Lower lobe of right lung (tissue), 2 donors: ENCODE data around the gene PLIN4. TPM values are rescaled to one million over a fixed set of nuclear protein-coding genes. Genes with fewer than 3 reads are reported as not detected.

Source experiments
- ATAC-seq, 2 donors: fragments of 200-7000 bp; cut with Tn5 transposase; one replicate each; pipeline ENCODE4 v1.9.1; 2020 to 2022; ENCODE audit warnings: mild to moderate bottlenecking in 2 of 2, moderate library complexity in 2 of 2
- DNase-seq: peaks from one replicate; pipeline ENCODE4 v3.0.0-alpha.2; 2020
- H3K27ac ChIP-seq: fragments of 200-600 bp; one replicate; pipeline ENCODE4 v1.8.0; 2022
- H3K27me3 ChIP-seq: fragments of 200-600 bp; one replicate; pipeline ENCODE4 v1.8.0; 2022; ENCODE audit warnings: low read depth
- H3K36me3 ChIP-seq: fragments of 200-600 bp; one replicate; pipeline ENCODE4 v1.8.0; 2022; ENCODE audit warnings: mild to moderate bottlenecking
- H3K4me1 ChIP-seq: fragments of 200-600 bp; one replicate; pipeline ENCODE4 v1.8.0; 2022
- H3K4me3 ChIP-seq: fragments of 200-600 bp; one replicate; pipeline ENCODE4 v1.8.0; 2022; ENCODE audit warnings: mild to moderate bottlenecking
- H3K9me3 ChIP-seq: fragments of 200-600 bp; one replicate; pipeline ENCODE4 v1.8.0; 2022
- CTCF ChIP-seq: fragments of 200-600 bp; IDR thresholded peaks from one replicate; pipeline ENCODE4 v1.8.0; 2022; ENCODE audit warnings: antibody characterized with exemption, mild to moderate bottlenecking
- intact Hi-C: fragments of 100-400 bp; cut with DNase I; formaldehyde crosslinking; loops from one replicate; pipeline ENCODE4 v1.11.0; 2022
- total RNA-seq: library from RNA; stranded (reverse); fragmentation: NEBNext Ultra II Directional; extraction: Animal tissue kit (Norgen Biotek cat#: 25700); gene quantifications from one replicate; pipeline ENCODE4 v1.2.1, GENCODE V29; 2021
- donor health status: DM: no; HTN: yes; CAD: no; lungs with severe emphysema.

The PLIN4 gene
- total RNA-seq, 1 donor from 2014 or later: 4.6 TPM

GRCh38 chr19:4500841-4501591 is 17.3 kb downstream of the PLIN4 start:
- Histone ChIP-seq H3K9me3 (no peaks in the 10 kb centered on the region), H3K27ac (no peak overlapping the region), H3K36me3 (peaks cover 77% of the 10 kb centered on the region), H3K4me1 (no peaks in the 10 kb centered on the region), H3K27me3 (no peaks in the 10 kb centered on the region), H3K4me3 (no peak overlapping the region)
- intact Hi-C loops: no loop called here
- DNase-seq: no peak
- no peak for TF ChIP-seq CTCF
- ATAC-seq: no peak

- Histone ChIP-seq H3K4me3 (no peak overlapping the region), H3K27me3 (no peaks in the 10 kb centered on the region), H3K9me3 (no peaks in the 10 kb centered on the region), H3K27ac (no peak overlapping the region), H3K36me3 (peaks cover 89% of the 10 kb centered on the region), H3K4me1 (no peaks in the 10 kb centered on the region)
- ATAC-seq (no peak), DNase-seq (no peak)
- TF ChIP-seq CTCF: no peak
- intact Hi-C loops: no loop called here
Observed at GRCh38 chr19:4499855-4500254, 18.4 kb downstream of the PLIN4 start.

- H3K27me3 ChIP-seq: no peaks in the 10 kb centered on the region
- no peak for TF ChIP-seq CTCF
- DNase-seq: no peak
- H3K27ac ChIP-seq: no peak overlapping the region
- H3K36me3 ChIP-seq: peaks cover 94% of the 10 kb centered on the region
- intact Hi-C loops: no loop called here
- ATAC-seq: no peak
- no peaks in the 10 kb centered on the region for H3K4me1 ChIP-seq
- no peaks in the 10 kb centered on the region for H3K9me3 ChIP-seq
- H3K4me3 ChIP-seq: no peak overlapping the region
Observed at GRCh38 chr19:4499318-4499717, 19.0 kb downstream of the PLIN4 start.

GRCh38 chr19:4498694-4499093 is 19.6 kb downstream of the PLIN4 start:
- H3K4me1 ChIP-seq: no peaks in the 10 kb centered on the region
- H3K9me3 ChIP-seq: no peaks in the 10 kb centered on the region
- H3K27ac ChIP-seq: no peak overlapping the region
- ATAC-seq (no peak), DNase-seq (no peak)
- peaks cover 99% of the 10 kb centered on the region for H3K36me3 ChIP-seq
- TF ChIP-seq CTCF: no peak
- intact Hi-C loops: no loop called here
- H3K27me3 ChIP-seq: no peaks in the 10 kb centered on the region
- no peak overlapping the region for H3K4me3 ChIP-seq

GRCh38 chr19:4497770-4498389 is 20.4 kb downstream of the PLIN4 start:
- DNase-seq: no peak
- Histone ChIP-seq H3K4me1 (no peaks in the 10 kb centered on the region), H3K36me3 (peaks cover 96% of the 10 kb centered on the region), H3K27ac (no peak overlapping the region), H3K4me3 (no peak overlapping the region), H3K27me3 (no peaks in the 10 kb centered on the region), H3K9me3 (no peaks in the 10 kb centered on the region)
- intact Hi-C loops: no loop called here
- TF ChIP-seq CTCF: no peak
- ATAC-seq: no peak
